ENCODE results near the gene RRM1. TPM values are rescaled to one million over a fixed set of nuclear protein-coding genes. Genes with fewer than 3 reads are reported as not detected.

RRM1 gene
- total RNA-seq, 1 experiment from 2014 or later: 138 TPM

- Histone ChIP-seq H2BK5ac (ENCODE audit: insufficient read length, low read length) (no peak overlapping the region), H3K9me3 (ENCODE audit: control insufficient read depth, low read depth, low read length) (no peaks in the 10 kb centered on the region), H3K23ac (ENCODE audit: insufficient read length, low read depth, low read length) (no peak overlapping the region), H3T11ph (ENCODE audit: low read length) (no peak overlapping the region), H2BK15ac (ENCODE audit: low read depth, low read length) (no peak overlapping the region), H3K79me2 (ENCODE audit: insufficient read depth, low read length) (no peaks in the 10 kb centered on the region), H3K18ac (ENCODE audit: insufficient read length, low read depth, low read length) (no peak overlapping the region), H2AK5ac (ENCODE audit: insufficient read length, low read length) (no peak overlapping the region), H2BK20ac (ENCODE audit: low read depth, low read length, poor library complexity, severe bottlenecking) (no peak overlapping the region), H2BK120ac (ENCODE audit: low read depth, low read length, poor library complexity, severe bottlenecking) (no peak overlapping the region), H2BK12ac (ENCODE audit: insufficient read length, low read depth, low read length) (no peak overlapping the region), H3K27me3 (ENCODE audit: insufficient read depth, low read length) (no peaks in the 10 kb centered on the region), H3K27ac (ENCODE audit: insufficient read length, low read depth, low read length) (no peak overlapping the region), H4K91ac (ENCODE audit: insufficient read length, low read depth, low read length) (no peak overlapping the region), H4K5ac (ENCODE audit: insufficient read length, low read depth, low read length) (no peak overlapping the region), H3K9ac (ENCODE audit: extremely low read depth, insufficient read length, low read length) (no peak overlapping the region), H3K4ac (ENCODE audit: low read depth, low read length) (no peak overlapping the region), H3K14ac (ENCODE audit: insufficient read depth, low read length) (no peak overlapping the region), H3K4me1 (ENCODE audit: insufficient read depth, low read length) (no peaks in the 10 kb centered on the region), H4K8ac (replicated peaks; ENCODE audit: insufficient read length, low read depth, low read length) (no peak overlapping the region), H3K23me2 (ENCODE audit: insufficient read length, low read depth, low read length, poor library complexity, severe bottlenecking) (no peaks in the 10 kb centered on the region), H3K4me2 (ENCODE audit: insufficient read depth, insufficient read length, low read length) (no peak overlapping the region), H3K79me1 (ENCODE audit: insufficient read depth, low read depth, low read length, poor library complexity, severe bottlenecking) (no peaks in the 10 kb centered on the region), H2AFZ (ENCODE audit: low read length) (no peak overlapping the region), H3K56ac (ENCODE audit: insufficient read length, low read depth, low read length) (no peak overlapping the region), H4K20me1 (ENCODE audit: control insufficient read depth, insufficient read depth, insufficient read length) (no peaks in the 10 kb centered on the region)
- Mint-ChIP-seq H3K36me3 (ENCODE audit: insufficient read depth in 1 of 3, low read depth in 3 of 3) (peaks cover 20 to 73% (median 62%) of the 10 kb centered on the region in 3 experiments), H3K27ac (no peak overlapping the region), H3K4me3 (no peak overlapping the region), H3K4me1 (no peaks in the 10 kb centered on the region), H3K27me3 (ENCODE audit: low read depth) (no peaks in the 10 kb centered on the region), H3K9me3 (no peaks in the 10 kb centered on the region; a peak in 1 of 5 replicates)
- WGBS (ENCODE audit: extremely low coverage, insufficient read length, low lambda C conversion rate): no CpG with 5 or more reads among the region's 3 CpGs
- DNase-seq: no peak
- no peak for TF ChIP-seq CTCF (conservative IDR thresholded peaks at IDR 0.05)
Measured at GRCh38 chr11:4118107-4118506, 23.5 kb downstream of the RRM1 start.
